ELF-1 (cell line): ENCODE measurements around the gene SEC16A.

ENCODE experiments used
- DNase-seq: peaks from one replicate; pipeline ENCODE4 v3.0.0-alpha.2; 2016; ENCODE audit warnings: low read depth, low spot score

The SEC16A gene

GRCh38 chr9:136504512-136505348 is 21.9 kb upstream of the SEC16A start:
- DNase-seq = no peak

GRCh38 chr9:136502940-136503550 is 20.2 kb upstream of the SEC16A start:
- no peak for DNase-seq

- DNase-seq = no peak
Observed at GRCh38 chr9:136502196-136502595, 19.4 kb upstream of the SEC16A start.

GRCh38 chr9:136501686-136502085 is 18.8 kb upstream of the SEC16A start:
- DNase-seq = no peak

- no peak for DNase-seq
Observed at GRCh38 chr9:136499935-136500910, 17.4 kb upstream of the SEC16A start.

- DNase-seq = no peak
Observed at GRCh38 chr9:136499071-136499934, 16.5 kb upstream of the SEC16A start.

GRCh38 chr9:136497916-136498695 is 15.3 kb upstream of the SEC16A start:
- DNase-seq = no peak

GRCh38 chr9:136496801-136497620 is 14.2 kb upstream of the SEC16A start:
- no peak for DNase-seq

GRCh38 chr9:136496181-136496580 is 13.3 kb upstream of the SEC16A start:
- DNase-seq = no peak

GRCh38 chr9:136495238-136495800 is 12.5 kb upstream of the SEC16A start:
- no peak for DNase-seq

- DNase-seq = no peak
Observed at GRCh38 chr9:136494531-136495215, 11.8 kb upstream of the SEC16A start.

GRCh38 chr9:136494012-136494411 is 11.2 kb upstream of the SEC16A start:
- no peak for DNase-seq

- no peak for DNase-seq
Observed at GRCh38 chr9:136493567-136493971, 10.7 kb upstream of the SEC16A start.

- no peak for DNase-seq
Observed at GRCh38 chr9:136492978-136493522, 10.2 kb upstream of the SEC16A start.

GRCh38 chr9:136489731-136490130 is 6.9 kb upstream of the SEC16A start:
- no peak for DNase-seq

- DNase-seq = peak; percentile 75
Observed at GRCh38 chr9:136488247-136489214, 5.7 kb upstream of the SEC16A start.

GRCh38 chr9:136487672-136488071 is 4.8 kb upstream of the SEC16A start:
- no peak for DNase-seq
